NCI-H1694 (cell line): ENCODE measurements around the gene NAGS.
"Not testable (repeated sequence)": the region's sequence is repeated elsewhere in the genome, so short reads cannot be mapped to it uniquely, and the experiment has no call there.

Experiments
- DNase-seq: peaks from one replicate; lab custom pipeline; 2025; lab: John Stamatoyannopoulos, UW

NAGS gene

DNA sequence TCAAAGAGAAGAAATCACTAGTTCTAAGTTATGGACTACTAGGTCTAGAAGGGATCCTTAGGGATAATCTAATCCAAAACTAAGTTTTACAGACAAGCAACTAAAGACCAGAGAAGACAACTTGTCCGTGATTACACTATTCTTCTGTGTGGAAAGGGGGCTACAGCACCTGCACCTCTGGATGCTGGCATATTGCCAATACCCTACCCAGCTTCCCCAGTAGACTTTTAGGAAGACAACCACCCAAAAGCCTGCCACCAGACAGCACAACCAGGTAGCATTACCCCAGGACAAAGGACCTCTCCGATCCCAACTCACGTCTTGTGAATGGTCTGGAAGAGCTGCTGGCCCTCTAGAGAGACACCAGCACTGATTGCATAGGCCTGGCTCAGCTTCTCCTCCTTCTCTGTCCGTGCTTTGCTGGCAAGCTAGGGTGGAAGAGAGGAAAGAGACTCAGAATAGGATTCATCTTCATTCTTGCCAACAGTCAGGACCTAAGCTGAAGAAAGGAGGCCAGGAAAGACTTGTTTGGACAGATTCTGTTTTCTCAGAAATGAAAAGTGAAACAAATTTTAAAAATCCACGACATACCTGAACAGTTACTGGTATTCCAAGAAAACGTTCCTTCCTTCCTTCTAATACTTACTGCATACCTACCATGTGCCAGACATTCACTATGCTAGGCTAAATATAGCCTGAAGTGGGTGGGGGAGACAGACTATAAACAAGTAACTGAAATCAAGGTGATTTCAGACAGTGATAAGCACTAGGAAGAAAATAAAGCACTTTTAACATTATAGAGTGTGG is 35.6 kb downstream of the NAGS start:
- no peak for DNase-seq

DNA sequence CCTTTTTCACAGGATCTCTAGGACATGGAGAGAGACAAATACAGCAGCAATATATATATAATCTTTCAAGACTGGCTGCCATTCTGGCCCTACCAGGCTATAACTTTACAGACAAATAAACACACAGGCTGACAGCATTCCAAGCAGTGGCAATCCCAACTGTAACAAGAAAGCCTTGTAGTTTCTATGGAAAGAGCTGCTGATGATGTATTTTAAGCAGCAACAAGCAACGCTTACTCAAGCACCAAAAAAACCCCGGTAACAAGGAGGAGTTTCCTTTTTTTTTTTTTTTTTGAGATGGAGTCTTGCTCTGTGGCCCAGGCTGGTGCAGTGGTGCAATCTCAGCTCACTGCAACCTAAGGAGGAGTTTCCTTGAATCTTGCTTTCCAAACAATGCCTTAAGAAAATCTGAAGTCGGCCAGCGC is 38.9 kb downstream of the NAGS start:
- no peak for DNase-seq

DNA sequence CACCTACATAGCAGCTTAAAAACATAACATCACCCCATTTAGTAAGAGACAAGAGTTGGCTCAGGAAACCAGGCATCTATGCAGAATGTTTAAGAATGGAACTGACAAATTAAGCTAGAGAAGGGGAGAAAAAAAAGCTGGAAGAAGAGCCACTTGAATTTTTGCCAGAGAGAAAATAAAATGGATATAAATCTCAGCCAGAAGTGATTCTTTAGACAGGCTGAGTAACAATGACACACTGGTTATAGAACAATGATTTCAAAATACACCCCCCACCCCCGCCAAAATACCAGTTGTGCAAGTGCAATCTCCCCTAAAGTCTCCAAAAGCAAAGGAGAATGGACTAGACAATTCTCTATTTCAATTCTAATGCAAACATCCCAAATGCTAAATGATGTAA is 39.6 kb downstream of the NAGS start:
- DNase-seq: no peak

DNA sequence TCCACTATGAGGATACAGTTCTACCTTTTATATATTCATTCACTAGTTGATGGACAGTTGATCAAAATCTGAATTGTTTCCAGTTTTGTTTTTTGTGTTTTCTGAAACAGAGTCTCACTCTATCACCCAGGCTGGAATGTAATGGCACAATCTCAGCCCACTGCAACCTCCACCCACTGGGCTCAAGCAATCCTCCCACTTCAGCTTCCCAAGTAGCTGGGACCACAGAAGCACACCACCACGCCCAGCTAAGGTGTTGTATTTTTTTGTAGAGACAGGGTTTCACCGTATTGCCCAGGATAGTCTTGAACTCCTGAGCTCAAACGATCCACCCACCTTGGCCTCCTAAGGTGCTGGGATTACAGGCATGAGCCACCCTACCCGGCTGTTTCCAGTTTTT is 41.1 kb downstream of the NAGS start:
- no peak for DNase-seq

DNA sequence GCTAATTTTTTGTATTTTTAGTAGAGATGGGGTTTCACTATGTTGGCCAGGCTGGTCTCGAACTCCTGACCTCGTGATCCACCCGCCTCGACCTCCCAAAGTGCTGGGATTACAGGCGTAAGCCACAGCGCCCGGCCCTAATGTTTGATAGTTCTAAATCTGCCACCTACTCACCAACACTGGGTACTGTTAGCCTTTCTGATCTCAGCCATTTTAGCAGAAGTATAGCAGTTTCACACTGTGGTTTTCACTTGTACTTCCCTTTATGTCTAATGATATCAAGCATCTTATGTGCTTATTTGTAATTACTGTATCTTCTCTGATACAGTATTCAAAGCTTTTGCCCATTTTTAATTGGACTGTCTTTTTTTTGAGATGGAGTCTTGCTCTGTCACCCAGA is 42.5 kb downstream of the NAGS start:
- not testable (repeated sequence) for DNase-seq

DNA sequence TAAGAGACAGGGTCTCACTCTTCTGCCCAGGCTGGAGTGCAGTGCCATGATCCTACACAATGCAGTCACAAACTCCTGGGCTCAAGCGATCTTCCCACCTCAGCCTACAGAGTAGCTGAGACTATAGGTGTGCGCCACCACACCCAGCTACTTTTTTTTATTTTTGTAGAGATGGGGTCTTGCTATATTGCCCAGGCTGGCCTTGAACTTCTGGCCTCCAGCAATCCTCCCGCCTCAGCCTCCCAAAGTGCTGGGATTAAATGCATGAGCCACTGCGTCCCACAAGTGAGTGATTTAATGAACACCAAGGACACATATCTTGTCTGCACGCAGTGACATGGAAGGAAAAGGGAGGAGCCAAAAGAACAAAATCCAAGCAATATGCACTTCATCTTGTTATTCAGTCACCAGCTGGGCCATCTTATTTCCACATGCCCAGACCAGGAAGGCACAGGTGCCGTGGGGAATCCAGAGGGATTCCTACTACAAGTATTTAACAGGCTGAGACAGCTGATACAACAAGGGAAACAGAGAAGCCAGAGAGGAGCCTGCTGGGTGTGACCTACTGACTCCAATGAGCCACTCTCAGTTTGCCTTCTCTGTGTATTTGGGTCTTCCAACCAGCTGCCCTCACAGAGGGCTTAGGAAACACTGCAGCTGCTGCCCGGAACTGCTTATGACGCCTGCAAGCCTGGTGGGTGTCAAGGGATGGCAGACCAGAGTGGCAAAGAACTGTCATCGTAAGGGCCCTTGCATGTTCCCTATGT is 45.1 kb downstream of the NAGS start:
- DNase-seq: no peak

DNA sequence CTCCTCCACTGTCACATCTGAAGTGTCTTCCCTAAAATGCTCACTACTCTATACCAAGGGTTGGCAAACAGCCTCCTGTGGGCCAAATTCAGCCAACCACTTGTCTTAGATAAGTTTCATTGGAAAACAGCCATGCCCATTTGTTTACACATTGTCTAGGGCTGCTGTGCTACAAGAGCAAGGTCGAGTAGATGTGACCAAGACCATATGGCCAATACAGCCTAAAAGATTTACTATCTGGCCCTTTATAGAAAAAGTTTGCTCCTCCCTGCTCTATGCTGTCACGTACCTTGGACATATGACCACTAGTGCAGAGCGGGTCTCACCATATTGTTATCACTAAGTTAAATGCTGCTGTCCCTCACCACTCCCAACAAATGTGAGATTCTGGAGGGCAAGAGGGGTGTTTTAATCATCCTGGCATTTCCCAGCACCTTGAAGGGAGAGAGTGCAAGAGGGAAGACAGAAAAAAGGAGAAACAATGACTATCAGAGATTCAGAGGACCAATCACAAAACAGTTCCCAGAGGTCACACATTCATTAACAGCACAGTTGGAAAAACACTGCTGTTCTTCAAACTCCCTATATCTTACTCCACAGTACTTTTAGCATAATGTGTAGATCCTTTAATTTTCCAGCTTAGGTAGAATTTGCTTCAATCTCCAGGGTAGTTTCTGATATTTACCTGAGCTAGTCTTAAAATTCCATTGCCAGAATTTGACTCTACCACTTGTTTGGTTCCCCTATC is 48.9 kb downstream of the NAGS start:
- no peak for DNase-seq
